GM12878 (cell line): ENCODE results near the gene ZNF532. TPM values are rescaled to one million over a fixed set of nuclear protein-coding genes. Genes with fewer than 3 reads are reported as not detected.

ENCODE experiments used
- ATAC-seq: fragments of 200-7000 bp; cut with Tn5 transposase; 3 replicates; pipeline ENCODE4 v1.9.1; 2020; ENCODE audit warnings: mild to moderate bottlenecking, moderate library complexity
- BruUV-seq: library from RNA; stranded (reverse); fragments of 400-500 nt; replicated peaks from 2 replicates; lab custom pipeline; 2021; lab: Mats Ljungman, UMichigan
- CTCF ChIA-PET: fragments of 300-600 bp; sonication (Branson Sonifier 250); formaldehyde crosslinking; extraction: SDS; loops from one replicate; lab custom pipeline; 2021; ENCODE audit warnings: inconsistent platforms; lab: Yijun Ruan, JAX
- POLR2A ChIA-PET: fragments of 350-600 bp; formaldehyde crosslinking; extraction: SDS; loops from one replicate; lab custom pipeline; 2021; ENCODE audit warnings: inconsistent platforms; lab: Charles Lee
- RAD21 ChIA-PET: fragments of 300-600 bp; sonication (Branson Sonifier 250); formaldehyde crosslinking; loops from one replicate; lab custom pipeline; 2023; ENCODE audit warnings: antibody characterized with exemption; ENCODE audit not compliant: unreplicated experiment; lab: Charles Lee
- SMC1A ChIA-PET: fragments of 300-600 bp; sonication (Branson Sonifier 250); formaldehyde crosslinking; loops from one replicate; lab custom pipeline; 2023; ENCODE audit not compliant: unreplicated experiment, uncharacterized antibody; lab: Charles Lee
- DNase-seq: peaks from one replicate; pipeline ENCODE4 v3.0.0-alpha.2; 2011; ENCODE audit warnings: low read depth, low spot score
- FAIRE-seq: peaks from 3 replicates; lab custom pipeline; 2011; peaks lifted over from hg19 to GRCh38; lab: Jason Lieb, UNC
- H2AFZ ChIP-seq: 2 replicates; pipeline ENCODE4 v1.6.0; 2011; ENCODE audit warnings: low read depth, low read length, control low read depth; ENCODE audit not compliant: control insufficient read depth
- H3K27ac ChIP-seq: 2 replicates; pipeline ENCODE4 v1.5.1; 2011; ENCODE audit warnings: control low read depth; ENCODE audit not compliant: control insufficient read depth, insufficient read depth
- H3K27me3 ChIP-seq, 2 experiments: replicated peaks in 1 of 2; 2 replicates each; pipeline versions ENCODE4 v1.6.0 to v1.6.1; 2011; ENCODE audit warnings: low read length in 1 of 2; ENCODE audit not compliant: control insufficient read depth in 2 of 2, insufficient read depth in 2 of 2
- H3K36me3 ChIP-seq, 2 experiments: 2 replicates each; pipeline ENCODE4 v1.5.1; 2011; ENCODE audit warnings: low read length in 1 of 2; ENCODE audit not compliant: control insufficient read depth in 2 of 2, insufficient read depth in 2 of 2
- H3K4me1 ChIP-seq: 2 replicates; pipeline ENCODE4 v1.6.1; 2011; ENCODE audit warnings: mild to moderate bottlenecking, low read length, moderate library complexity, mixed read lengths; ENCODE audit not compliant: control insufficient read depth, insufficient read depth
- H3K4me2 ChIP-seq: 2 replicates; pipeline ENCODE4 v1.6.0; 2011; ENCODE audit warnings: control low read depth; ENCODE audit not compliant: control insufficient read depth, insufficient read depth
- H3K4me3 ChIP-seq: fragments of 200-600 bp; sonication (generic); 2 replicates; pipeline ENCODE4 v1.5.1; 2016
- H3K79me2 ChIP-seq: 2 replicates; pipeline ENCODE4 v1.6.0; 2011; ENCODE audit warnings: low read length; ENCODE audit not compliant: control insufficient read depth, insufficient read depth
- H3K9ac ChIP-seq: 2 replicates; pipeline ENCODE4 v1.8.0; 2011; ENCODE audit warnings: low read length, control low read depth, mixed read lengths; ENCODE audit not compliant: control insufficient read depth, insufficient read depth
- H3K9me3 ChIP-seq: replicated peaks from 3 replicates; pipeline ENCODE4 v1.5.1; 2011; ENCODE audit warnings: mild to moderate bottlenecking, low read length; ENCODE audit not compliant: control insufficient read depth, insufficient read depth
- H4K20me1 ChIP-seq: 2 replicates; pipeline ENCODE4 v1.6.0; 2011; ENCODE audit not compliant: control insufficient read depth, insufficient read depth
- CREB1 ChIP-seq: IDR thresholded peaks from 2 replicates; pipeline ENCODE4 v1.6.1; 2012; ENCODE audit warnings: low read depth, mild to moderate bottlenecking, inconsistent platforms
- ETV6 ChIP-seq, 2 experiments: fragments of 450-650 bp in 1 of 2; IDR thresholded peaks in 1 of 2; conservative IDR thresholded peaks in 1 of 2; 2 replicates each; pipeline ENCODE4 v1.6.1; 2014; ENCODE audit warnings: antibody characterized with exemption in 1 of 2, borderline replicate concordance in 1 of 2, low read depth in 1 of 2, mild to moderate bottlenecking in 1 of 2, moderate library complexity in 1 of 2
- GABPA ChIP-seq: IDR thresholded peaks from 2 replicates; pipeline ENCODE4 v1.6.1; 2014; ENCODE audit warnings: antibody characterized with exemption, low read depth, mild to moderate bottlenecking, inconsistent platforms
- HDAC2 ChIP-seq: fragments of 200-600 bp; sonication (generic); IDR thresholded peaks from 2 replicates; pipeline ENCODE4 v1.6.1; 2017
- IRF4 ChIP-seq: IDR thresholded peaks from 2 replicates; pipeline ENCODE4 v1.6.1; 2011; ENCODE audit warnings: low read depth, low read length
- NR2C1 ChIP-seq: fragments of 450-650 bp; IDR thresholded peaks from 2 replicates; pipeline ENCODE4 v1.6.1; 2017; ENCODE audit warnings: antibody characterized with exemption, mild to moderate bottlenecking, moderate library complexity
- PAX8 ChIP-seq: fragments of 450-650 bp; IDR thresholded peaks from 2 replicates; pipeline ENCODE4 v1.6.1; 2017; ENCODE audit warnings: mild to moderate bottlenecking, moderate library complexity
- POLR2A ChIP-seq: IDR thresholded peaks from 2 replicates; pipeline ENCODE4 v1.6.1; 2011; ENCODE audit warnings: low read depth, mild to moderate bottlenecking, low read length
- RAD51 ChIP-seq: fragments of 450-650 bp; IDR thresholded peaks from 2 replicates; pipeline ENCODE4 v1.6.1; 2016; ENCODE audit warnings: moderate library complexity, mild to moderate bottlenecking, inconsistent platforms
- SIX5 ChIP-seq: IDR thresholded peaks from 2 replicates; pipeline ENCODE4 v1.6.1; 2011; ENCODE audit warnings: mild to moderate bottlenecking, low read depth, low read length, moderate library complexity; ENCODE audit not compliant: severe bottlenecking
- SREBF2 ChIP-seq: IDR thresholded peaks from 2 replicates; pipeline ENCODE4 v1.6.1; 2012; ENCODE audit warnings: mild to moderate bottlenecking, low read length
- WGBS: methylation state at CpG from one replicate; pipeline ENCODE4 v1.1.6; 2016; ENCODE audit warnings: low lambda C conversion rate; ENCODE audit not compliant: insufficient replicate concordance, insufficient coverage; ENCODE audit errors: missing lambda C conversion rate; 5-methylcytosine and 5-hydroxymethylcytosine counted together
- in situ Hi-C: fragments of 300-500 bp; cut with MboI; formaldehyde crosslinking; loops from 9 replicates; pipeline ENCODE4 v1.14.3; 2018; ENCODE audit warnings: mixed read lengths
- intact Hi-C: fragments of 100-400 bp; cut with micrococcal nuclease; formaldehyde crosslinking; loops from one replicate; pipeline ENCODE4 v1.14.2; 2022; ENCODE audit not compliant: unreplicated experiment
- polyA plus RNA-seq, 11 experiments: library from polyadenylated mRNA; depleted of rRNA in 4 of 11; unstranded in 6 of 11; stranded (reverse) in 5 of 11; fragments of >200 nt; fragmentation: Nextera tagmentation in 4 of 11; fragmentation: Illumina TruSeq in 1 of 11; extraction: Ambion mirVana in 4 of 11; extraction: Trizol in 1 of 11; gene quantifications; 1 replicate in 1 of 11; 2 replicates in 10 of 11; pipeline versions ENCODE4 v1.2.1 to v1.2.3, GENCODE V29; 2011 to 2016; ENCODE audit warnings: inconsistent platforms in 2 of 11, missing spikeins in 2 of 11, low read depth in 1 of 11
- total RNA-seq, 4 experiments: library from RNA; depleted of rRNA in 3 of 4; stranded (reverse); fragments of >200 nt in 3 of 4; fragmentation: Illumina TruSeq in 1 of 4; extraction: Trizol in 1 of 4; gene quantifications; 2 replicates each; pipeline versions ENCODE4 v1.2.1 to v1.2.3, GENCODE V29; 2013 to 2021
- TF ChIP-seq, protein P1 (sequence below): IDR thresholded peaks from 2 replicates; pipeline ENCODE4 v1.6.1; 2012; ENCODE audit warnings: low read depth, low read length, improper control_type of control experiment
- TF ChIP-seq, protein P2 (sequence below): IDR thresholded peaks from 2 replicates; pipeline ENCODE4 v1.6.1; 2011; ENCODE audit warnings: low read depth, mild to moderate bottlenecking, low read length, moderate library complexity, borderline replicate concordance; ENCODE audit errors: extremely low read depth
- TF ChIP-seq, protein P3 (sequence below): fragments of 450-650 bp; IDR thresholded peaks from 2 replicates; pipeline ENCODE4 v1.6.1; 2017; ENCODE audit warnings: mild to moderate bottlenecking, low read depth, inconsistent platforms; ENCODE audit not compliant: poor library complexity, severe bottlenecking
- TF ChIP-seq, protein P4 (sequence below): fragments of 450-650 bp; IDR thresholded peaks from 2 replicates; pipeline ENCODE4 v1.6.1; 2017; ENCODE audit warnings: borderline replicate concordance
- TF ChIP-seq, protein P5 (sequence below): IDR thresholded peaks from 2 replicates; pipeline ENCODE4 v1.6.1; 2011; ENCODE audit warnings: borderline replicate concordance, low read depth, mild to moderate bottlenecking, moderate library complexity, low read length; ENCODE audit not compliant: insufficient read depth, poor library complexity, severe bottlenecking

ZNF532 gene
- total and polyA plus RNA-seq, 10 of the 15 experiments (the other 5 are each of a cell fraction or from before 2014, with no cell fraction given): 0.44 to 3.4 (median 1.4) TPM

DNA sequence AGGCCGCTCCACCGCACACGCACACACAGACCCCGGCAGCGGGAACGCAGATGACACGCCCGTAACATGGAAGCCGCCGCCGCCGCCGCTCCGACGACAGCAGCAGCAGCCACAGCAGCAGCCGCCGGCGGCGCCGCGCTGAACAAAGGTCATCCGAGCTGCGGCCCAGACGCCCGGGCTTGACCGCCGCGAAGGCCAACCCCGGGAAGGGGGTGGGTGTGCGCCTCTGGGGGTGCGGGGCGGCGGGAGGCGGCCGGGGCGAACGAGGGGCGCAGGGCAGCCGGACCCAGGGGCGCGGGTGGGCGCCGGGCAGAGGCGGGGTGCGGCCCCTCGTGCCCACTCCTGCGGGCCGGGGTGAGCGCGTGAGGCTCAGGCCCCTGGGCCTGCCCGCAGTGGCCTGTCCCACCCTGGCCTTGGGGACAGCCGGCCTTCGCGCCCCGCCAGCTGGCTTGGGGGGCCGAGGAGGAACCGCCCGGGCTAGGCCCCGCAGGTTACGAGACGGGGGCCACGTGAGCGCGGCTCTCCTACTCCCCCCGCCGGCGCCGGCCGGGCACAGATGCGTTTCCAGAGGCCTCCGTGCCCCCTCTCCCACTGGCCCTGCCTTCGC is 1.0 kb upstream of the ZNF532 start (continued):
- TF ChIP-seq, protein P1, sequence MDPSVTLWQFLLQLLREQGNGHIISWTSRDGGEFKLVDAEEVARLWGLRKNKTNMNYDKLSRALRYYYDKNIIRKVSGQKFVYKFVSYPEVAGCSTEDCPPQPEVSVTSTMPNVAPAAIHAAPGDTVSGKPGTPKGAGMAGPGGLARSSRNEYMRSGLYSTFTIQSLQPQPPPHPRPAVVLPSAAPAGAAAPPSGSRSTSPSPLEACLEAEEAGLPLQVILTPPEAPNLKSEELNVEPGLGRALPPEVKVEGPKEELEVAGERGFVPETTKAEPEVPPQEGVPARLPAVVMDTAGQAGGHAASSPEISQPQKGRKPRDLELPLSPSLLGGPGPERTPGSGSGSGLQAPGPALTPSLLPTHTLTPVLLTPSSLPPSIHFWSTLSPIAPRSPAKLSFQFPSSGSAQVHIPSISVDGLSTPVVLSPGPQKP: no peak
- TF ChIP-seq POLR2A (0 out of 2 replicates have a peak, but pooled peaks have one; percentile 39), RAD51 (no peak), SIX5 (no peak), ETV6 (conservative IDR thresholded peaks at IDR 0.05 in 1 of 2, IDR thresholded peaks at IDR 0.05 in 1 of 2; ENCODE audit: borderline replicate concordance in 1 of 2, low read depth in 1 of 2) (no peak)
- TF ChIP-seq, protein P2, sequence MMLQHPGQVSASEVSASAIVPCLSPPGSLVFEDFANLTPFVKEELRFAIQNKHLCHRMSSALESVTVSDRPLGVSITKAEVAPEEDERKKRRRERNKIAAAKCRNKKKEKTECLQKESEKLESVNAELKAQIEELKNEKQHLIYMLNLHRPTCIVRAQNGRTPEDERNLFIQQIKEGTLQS: no peak
- TF ChIP-seq, protein P3, sequence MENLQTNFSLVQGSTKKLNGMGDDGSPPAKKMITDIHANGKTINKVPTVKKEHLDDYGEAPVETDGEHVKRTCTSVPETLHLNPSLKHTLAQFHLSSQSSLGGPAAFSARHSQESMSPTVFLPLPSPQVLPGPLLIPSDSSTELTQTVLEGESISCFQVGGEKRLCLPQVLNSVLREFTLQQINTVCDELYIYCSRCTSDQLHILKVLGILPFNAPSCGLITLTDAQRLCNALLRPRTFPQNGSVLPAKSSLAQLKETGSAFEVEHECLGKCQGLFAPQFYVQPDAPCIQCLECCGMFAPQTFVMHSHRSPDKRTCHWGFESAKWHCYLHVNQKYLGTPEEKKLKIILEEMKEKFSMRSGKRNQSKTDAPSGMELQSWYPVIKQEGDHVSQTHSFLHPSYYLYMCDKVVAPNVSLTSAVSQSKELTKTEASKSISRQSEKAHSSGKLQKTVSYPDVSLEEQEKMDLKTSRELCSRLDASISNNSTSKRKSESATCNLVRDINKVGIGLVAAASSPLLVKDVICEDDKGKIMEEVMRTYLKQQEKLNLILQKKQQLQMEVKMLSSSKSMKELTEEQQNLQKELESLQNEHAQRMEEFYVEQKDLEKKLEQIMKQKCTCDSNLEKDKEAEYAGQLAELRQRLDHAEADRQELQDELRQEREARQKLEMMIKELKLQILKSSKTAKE: no peak

DNA sequence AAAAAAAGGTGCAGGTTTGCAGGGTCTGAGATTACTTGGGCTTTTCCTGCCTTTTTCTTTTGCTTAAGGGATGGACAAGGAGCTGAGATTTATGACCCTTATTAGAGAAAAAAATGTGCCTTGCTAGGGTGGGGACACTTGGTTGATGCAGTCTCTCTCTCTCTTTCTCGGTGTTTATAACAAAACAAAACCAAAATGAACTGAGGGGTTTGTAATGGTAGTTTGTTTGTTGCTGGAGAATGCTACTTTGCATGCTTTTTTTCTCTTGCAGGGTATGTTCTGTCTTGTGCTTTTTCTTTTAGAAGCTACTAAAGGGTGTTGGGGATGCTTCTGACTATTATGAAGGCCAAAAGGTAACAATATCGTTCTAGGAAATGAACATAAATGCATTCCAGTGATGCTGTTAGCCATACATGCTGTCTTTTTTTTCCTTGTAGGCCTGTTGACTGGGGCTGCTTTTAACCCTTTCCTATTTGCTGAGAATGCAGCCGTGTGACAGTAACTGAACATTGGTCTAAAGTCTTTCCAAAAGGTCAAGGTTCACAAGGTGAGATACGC is 435 bp downstream of the ZNF532 start:
- DNase-seq (no peak), FAIRE-seq (no peak), ATAC-seq (no peak)
- Histone ChIP-seq H3K27me3 (peaks cover 0 to 2% of the 10 kb centered on the region in 2 experiments), H3K79me2 (no peaks in the 10 kb centered on the region; the same call in 1 of the 2 replicates), H3K27ac (no peak overlapping the region), H3K4me1 (no peaks in the 10 kb centered on the region), H3K9ac (no peak overlapping the region), H2AFZ (no peak overlapping the region), H3K9me3 (peaks cover 2% of the 10 kb centered on the region; the same call in 1 of the 3 replicates), H4K20me1 (no peaks in the 10 kb centered on the region), H3K4me3 (peak overlapping the region; percentile 32; the same call in 1 of the 2 replicates), H3K4me2 (0 out of 2 replicates have a peak overlapping the region, but pooled peaks have one; percentile 7), H3K36me3 (no peaks in the 10 kb centered on the region)
- ChIA-PET POLR2A (no interaction called here), SMC1A (interaction anchor here (1.0 kb wide), 1 partner anchor 8 kb away, joined by 3 read pairs; no protein-coding TSS in a partner anchor), RAD21 (no interaction called here), CTCF (no interaction called here)
- WGBS: 62% methylated on average over 4 of the region's 4 CpGs
- in situ Hi-C loops: no loop called here
- BruUV-seq: no TSS peak
- intact Hi-C loops: no loop called here
- TF ChIP-seq, protein P4, sequence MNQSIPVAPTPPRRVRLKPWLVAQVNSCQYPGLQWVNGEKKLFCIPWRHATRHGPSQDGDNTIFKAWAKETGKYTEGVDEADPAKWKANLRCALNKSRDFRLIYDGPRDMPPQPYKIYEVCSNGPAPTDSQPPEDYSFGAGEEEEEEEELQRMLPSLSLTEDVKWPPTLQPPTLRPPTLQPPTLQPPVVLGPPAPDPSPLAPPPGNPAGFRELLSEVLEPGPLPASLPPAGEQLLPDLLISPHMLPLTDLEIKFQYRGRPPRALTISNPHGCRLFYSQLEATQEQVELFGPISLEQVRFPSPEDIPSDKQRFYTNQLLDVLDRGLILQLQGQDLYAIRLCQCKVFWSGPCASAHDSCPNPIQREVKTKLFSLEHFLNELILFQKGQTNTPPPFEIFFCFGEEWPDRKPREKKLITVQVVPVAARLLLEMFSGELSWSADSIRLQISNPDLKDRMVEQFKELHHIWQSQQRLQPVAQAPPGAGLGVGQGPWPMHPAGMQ: no peak
- no peak for TF ChIP-seq NR2C1
- TF ChIP-seq CREB1: no peak
- TF ChIP-seq, protein P5, sequence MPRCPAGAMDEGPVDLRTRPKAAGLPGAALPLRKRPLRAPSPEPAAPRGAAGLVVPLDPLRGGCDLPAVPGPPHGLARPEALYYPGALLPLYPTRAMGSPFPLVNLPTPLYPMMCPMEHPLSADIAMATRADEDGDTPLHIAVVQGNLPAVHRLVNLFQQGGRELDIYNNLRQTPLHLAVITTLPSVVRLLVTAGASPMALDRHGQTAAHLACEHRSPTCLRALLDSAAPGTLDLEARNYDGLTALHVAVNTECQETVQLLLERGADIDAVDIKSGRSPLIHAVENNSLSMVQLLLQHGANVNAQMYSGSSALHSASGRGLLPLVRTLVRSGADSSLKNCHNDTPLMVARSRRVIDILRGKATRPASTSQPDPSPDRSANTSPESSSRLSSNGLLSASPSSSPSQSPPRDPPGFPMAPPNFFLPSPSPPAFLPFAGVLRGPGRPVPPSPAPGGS: no peak
- no peak for TF ChIP-seq GABPA
- no peak for TF ChIP-seq SREBF2
- TF ChIP-seq IRF4: no peak
- TF ChIP-seq PAX8: no peak
- TF ChIP-seq ETV6 (conservative IDR thresholded peaks at IDR 0.05 in 1 of 2, IDR thresholded peaks at IDR 0.05 in 1 of 2; ENCODE audit: borderline replicate concordance in 1 of 2, low read depth in 1 of 2): no peak
- TF ChIP-seq HDAC2: no peak
